ENCODE results near the gene NUTM2D. TPM values are rescaled to one million over a fixed set of nuclear protein-coding genes. Genes with fewer than 3 reads are reported as not detected.
"Not testable (repeated sequence)": the region's sequence is repeated elsewhere in the genome, so short reads cannot be mapped to it uniquely, and the experiment has no call there.

Gene NUTM2D
- total RNA-seq, 4 donors from 2014 or later: 0.89 to 4.7 (median 3.7) TPM

DNA sequence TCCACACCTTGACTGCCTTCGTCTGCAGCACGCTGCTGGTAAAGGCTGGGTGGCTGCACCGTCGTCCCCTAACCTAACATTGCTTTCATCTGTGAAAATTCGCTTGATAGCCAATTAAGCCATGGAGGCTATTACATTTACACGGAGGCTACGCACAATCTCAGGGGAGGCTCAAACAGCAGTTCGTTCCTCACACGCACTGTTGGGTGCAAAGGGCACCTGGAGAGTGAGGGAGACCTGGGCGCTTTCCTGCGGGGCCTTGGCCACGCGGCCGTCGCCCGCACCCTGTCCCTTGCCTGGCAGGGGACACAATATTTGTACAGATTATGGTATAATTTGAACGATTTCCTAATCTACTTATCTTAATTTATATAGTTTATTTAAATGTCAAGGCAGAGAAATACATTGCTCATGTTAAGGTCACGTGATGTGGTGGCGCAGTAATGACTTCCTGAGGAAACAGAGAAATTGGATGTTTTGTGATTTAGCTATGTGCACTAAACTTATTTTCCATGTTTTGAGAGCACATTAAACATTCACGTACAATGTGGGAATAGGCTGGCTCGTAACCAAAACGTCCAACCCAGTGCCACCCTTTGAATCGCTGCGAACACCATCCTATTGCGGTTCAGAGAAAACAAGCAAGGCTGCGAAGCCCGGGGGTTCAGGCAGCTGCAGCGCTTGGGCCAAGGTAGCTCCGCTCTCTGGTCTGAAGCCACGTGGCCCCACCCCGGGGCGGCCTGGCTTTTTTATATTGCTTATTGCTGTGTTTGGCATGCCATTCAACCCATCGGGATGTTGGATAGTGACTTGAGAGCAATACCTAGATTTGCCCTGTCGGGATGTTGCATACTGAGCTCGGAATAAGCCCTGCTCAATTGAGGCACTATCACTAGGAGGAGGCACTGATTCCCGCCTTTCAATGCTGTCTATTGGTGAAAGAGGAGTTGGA, 50.2 kb downstream of the NUTM2D start:
- H3K4me3 ChIP-seq (ENCODE audit: low read depth, poor library complexity, severe bottlenecking); intact Hi-C loops (cut with DNase I; ENCODE audit: low total_unique reads); DNase-seq (ENCODE audit: low spot score in 2 of 2): not testable (repeated sequence)
- 32 to 57% methylated on average over 36 of the region's 36 CpGs for WGBS, 2 donors

DNA sequence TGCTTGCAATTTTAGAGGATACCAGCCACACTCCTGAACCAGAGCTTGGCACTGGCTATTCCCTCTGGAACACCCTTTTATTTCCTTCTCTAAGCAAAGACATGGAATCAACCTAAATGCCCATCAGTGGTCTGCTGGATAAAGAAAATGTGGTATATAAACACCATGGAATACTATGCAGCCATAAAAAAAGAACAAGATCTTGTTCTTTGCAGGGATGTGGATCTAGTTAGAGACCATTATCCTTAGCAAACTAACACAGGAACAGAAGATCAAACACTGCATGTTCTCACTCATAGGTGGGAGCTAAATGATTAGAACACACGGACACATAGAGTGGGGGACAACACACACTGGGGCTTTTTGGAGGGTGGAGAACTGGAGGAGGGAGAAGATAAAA, 56.4 kb downstream of the NUTM2D start:
- H3K4me3 ChIP-seq (ENCODE audit: low read depth, poor library complexity, severe bottlenecking); DNase-seq (ENCODE audit: low spot score in 2 of 2); intact Hi-C loops (cut with DNase I; ENCODE audit: low total_unique reads): not testable (repeated sequence)
- 92 to 100% methylated on average over 1 of the region's 1 CpG for WGBS, 2 donors

Other genes starting within 250 kb of the NUTM2D start
- 1 to 10 TPM in 3 of 4 donors, under 1 TPM in 1; 0.84 to 2.5 (median 2.4) TPM for gene NUTM2A, start 132.3 kb upstream of the NUTM2D start, total RNA-seq
- 10 to 100 TPM; 10.8 to 40.3 (median 23.7) TPM for gene MINPP1, start 147.1 kb downstream of the NUTM2D start, total RNA-seq